ENCODE results near the gene POMT1. TPM values are rescaled to one million over a fixed set of nuclear protein-coding genes. Genes with fewer than 3 reads are reported as not detected.

The POMT1 gene
- polyA plus RNA-seq, 1 donor: 32.1 TPM

DNA sequence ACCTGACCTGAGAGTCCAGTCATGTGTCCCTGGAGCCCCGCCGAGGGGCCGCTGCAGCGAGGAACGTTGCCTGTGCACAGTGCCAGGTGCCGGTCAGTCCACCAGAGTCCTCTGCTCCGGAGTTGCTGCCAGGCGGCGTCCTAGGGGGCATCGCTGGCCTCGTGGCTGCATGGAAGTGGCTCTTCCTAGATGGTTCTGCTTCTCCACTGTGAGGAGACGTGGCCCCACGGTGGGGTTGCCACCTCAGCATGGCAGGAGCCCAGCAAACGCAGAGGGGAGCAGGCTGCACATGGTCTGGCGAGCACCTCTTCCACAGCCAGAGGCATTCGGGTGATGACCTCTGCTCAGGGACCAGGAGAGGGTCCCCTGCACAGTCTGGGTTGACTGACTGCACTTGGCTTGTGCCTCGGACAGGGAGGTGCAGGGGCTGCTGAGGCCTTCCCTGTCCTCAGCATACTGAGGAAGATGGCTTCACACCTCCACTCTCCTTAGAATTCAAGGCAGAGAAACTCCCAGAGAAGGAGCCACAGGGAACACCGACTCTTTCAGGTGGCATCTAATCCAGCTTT, 25.9 kb upstream of the POMT1 start:
- DNase-seq: no peak
- Histone ChIP-seq H3K4me3 (ENCODE audit: low read length) (no peak overlapping the region), H3K9me3 (ENCODE audit: control insufficient read depth, low read depth, low read length) (peaks cover 2% of the 10 kb centered on the region), H3K36me3 (ENCODE audit: control insufficient read depth, insufficient read depth, low read length) (peaks cover 91% of the 10 kb centered on the region), H3K27ac (ENCODE audit: low read length) (no peak overlapping the region), H3K27me3 (ENCODE audit: control insufficient read depth, insufficient read depth, low read length) (no peaks in the 10 kb centered on the region), H3K4me1 (ENCODE audit: control insufficient read depth, insufficient read depth, low read length) (peaks cover 6% of the 10 kb centered on the region)
- no CpG with 5 or more reads among the region's 18 CpGs for WGBS (ENCODE audit: insufficient coverage, low lambda C conversion rate)

DNA sequence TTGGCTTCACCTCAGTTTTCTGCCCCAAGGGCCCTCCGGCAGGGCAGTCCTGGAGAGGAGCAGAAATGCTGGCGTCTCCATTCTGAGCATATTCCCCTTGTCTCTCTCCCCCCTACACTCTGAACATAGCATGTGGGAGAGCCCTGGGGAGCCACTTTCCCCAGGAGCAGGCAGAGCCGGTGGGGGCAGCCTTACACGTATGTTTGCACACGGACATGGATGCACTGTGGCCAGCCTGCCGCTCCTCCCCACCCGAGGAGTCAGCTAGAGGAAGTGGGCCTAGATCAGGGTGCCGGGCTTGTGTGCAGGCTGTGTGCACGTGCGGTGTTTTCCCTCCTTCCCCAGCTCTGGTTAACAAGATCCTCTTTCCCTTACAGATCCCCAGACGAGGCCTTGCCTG, 25.4 kb upstream of the POMT1 start:
- Histone ChIP-seq H3K4me3 (ENCODE audit: low read length) (no peak overlapping the region), H3K27ac (ENCODE audit: low read length) (no peak overlapping the region), H3K4me1 (ENCODE audit: control insufficient read depth, insufficient read depth, low read length) (peaks cover 6% of the 10 kb centered on the region), H3K9me3 (ENCODE audit: control insufficient read depth, low read depth, low read length) (peaks cover 2% of the 10 kb centered on the region), H3K36me3 (ENCODE audit: control insufficient read depth, insufficient read depth, low read length) (peaks cover 96% of the 10 kb centered on the region), H3K27me3 (ENCODE audit: control insufficient read depth, insufficient read depth, low read length) (no peaks in the 10 kb centered on the region)
- WGBS (ENCODE audit: insufficient coverage, low lambda C conversion rate): no CpG with 5 or more reads among the region's 11 CpGs
- DNase-seq: no peak

DNA sequence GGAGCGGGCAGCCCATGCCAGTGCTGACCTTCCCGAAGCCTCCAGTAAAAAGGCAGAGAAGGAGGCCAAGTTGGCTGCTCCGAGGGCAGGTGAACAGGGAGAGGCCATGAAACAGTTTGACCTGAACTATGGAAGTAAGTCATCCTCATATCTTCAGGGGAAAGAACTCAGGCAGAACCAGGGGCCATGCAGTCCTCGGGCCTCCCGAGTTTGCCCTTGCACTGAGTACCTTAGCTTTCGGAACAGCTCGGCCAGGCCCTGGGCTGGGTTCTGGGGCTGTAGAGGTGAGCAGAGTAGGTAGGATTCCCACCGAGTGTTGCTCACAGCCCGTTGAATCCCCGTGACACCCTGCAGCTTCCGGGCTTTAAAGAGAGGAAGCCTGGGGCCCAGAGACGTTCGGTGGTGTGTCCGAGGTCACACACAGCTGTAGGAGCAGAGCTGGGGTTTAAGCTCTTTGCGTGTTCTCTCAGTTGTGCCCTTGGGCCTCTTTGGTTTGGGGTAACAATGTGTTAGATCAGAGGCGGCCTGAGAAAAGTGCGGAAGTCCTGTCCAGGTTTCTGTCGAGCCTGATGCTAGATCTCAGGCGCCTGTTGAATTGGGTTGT, 24.8 kb upstream of the POMT1 start:
- no CpG with 5 or more reads among the region's 19 CpGs for WGBS (ENCODE audit: insufficient coverage, low lambda C conversion rate)
- H3K27me3 ChIP-seq (ENCODE audit: control insufficient read depth, insufficient read depth, low read length): no peaks in the 10 kb centered on the region
- H3K27ac ChIP-seq (ENCODE audit: low read length): no peak overlapping the region
- no peak overlapping the region for H3K4me3 ChIP-seq (ENCODE audit: low read length)
- H3K4me1 ChIP-seq (ENCODE audit: control insufficient read depth, insufficient read depth, low read length): peaks cover 3% of the 10 kb centered on the region
- no peak for DNase-seq
- H3K36me3 ChIP-seq (ENCODE audit: control insufficient read depth, insufficient read depth, low read length): peaks cover 97% of the 10 kb centered on the region
- H3K9me3 ChIP-seq (ENCODE audit: control insufficient read depth, low read depth, low read length): peaks cover 2% of the 10 kb centered on the region

DNA sequence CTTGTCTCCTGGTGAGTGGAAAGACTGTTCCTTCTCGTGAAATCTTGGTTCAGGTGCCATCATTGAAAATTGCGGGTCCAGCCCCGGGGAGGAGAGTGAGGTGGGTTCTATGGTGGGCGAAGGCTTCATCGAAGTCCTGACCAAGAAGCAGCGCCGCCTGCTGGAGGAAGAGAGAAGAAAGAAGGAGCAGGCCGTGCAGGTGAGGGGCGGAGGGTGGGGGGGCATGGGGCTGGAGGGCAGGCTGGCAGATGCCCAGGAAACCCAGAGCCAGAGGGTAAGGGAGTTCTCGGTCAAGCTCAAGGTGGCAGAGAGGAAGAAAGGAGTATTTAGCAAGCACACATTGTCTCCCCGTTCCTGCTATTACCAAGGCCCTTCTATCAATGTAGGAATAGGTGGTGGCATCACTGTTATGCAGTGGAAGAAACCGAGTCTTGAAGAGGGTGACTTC, 24.3 kb upstream of the POMT1 start:
- H3K4me3 ChIP-seq (ENCODE audit: low read length): no peak overlapping the region
- no CpG with 5 or more reads among the region's 12 CpGs for WGBS (ENCODE audit: insufficient coverage, low lambda C conversion rate)
- no peak overlapping the region for H3K27ac ChIP-seq (ENCODE audit: low read length)
- no peak for DNase-seq
- H3K9me3 ChIP-seq (ENCODE audit: control insufficient read depth, low read depth, low read length): peaks cover 2% of the 10 kb centered on the region
- H3K36me3 ChIP-seq (ENCODE audit: control insufficient read depth, insufficient read depth, low read length): peaks cover 97% of the 10 kb centered on the region
- no peaks in the 10 kb centered on the region for H3K27me3 ChIP-seq (ENCODE audit: control insufficient read depth, insufficient read depth, low read length)
- H3K4me1 ChIP-seq (ENCODE audit: control insufficient read depth, insufficient read depth, low read length): no peaks in the 10 kb centered on the region

DNA sequence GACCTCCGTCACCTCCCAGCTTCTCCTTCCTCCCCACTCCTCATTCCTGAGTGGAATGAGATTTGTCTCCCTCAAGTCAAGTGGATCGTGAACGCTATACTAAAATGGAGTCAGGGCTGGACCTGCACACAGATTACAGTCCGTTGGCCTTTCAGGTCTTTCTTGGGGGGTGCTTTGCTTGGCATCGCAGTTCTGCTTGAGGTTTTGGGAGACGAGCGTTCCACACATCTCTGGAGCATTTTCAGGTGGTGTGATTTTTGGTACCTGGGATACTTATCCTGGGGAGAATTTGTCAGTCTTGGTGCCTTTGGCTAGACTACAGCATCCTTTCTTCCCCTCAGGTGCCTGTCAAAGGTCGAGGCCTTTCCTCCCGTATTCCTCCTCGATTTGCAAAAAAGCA, 23.8 kb upstream of the POMT1 start:
- Histone ChIP-seq H3K36me3 (ENCODE audit: control insufficient read depth, insufficient read depth, low read length) (peaks cover 97% of the 10 kb centered on the region), H3K4me3 (ENCODE audit: low read length) (no peak overlapping the region), H3K4me1 (ENCODE audit: control insufficient read depth, insufficient read depth, low read length) (no peaks in the 10 kb centered on the region), H3K27ac (ENCODE audit: low read length) (no peak overlapping the region), H3K9me3 (ENCODE audit: control insufficient read depth, low read depth, low read length) (peaks cover 2% of the 10 kb centered on the region), H3K27me3 (ENCODE audit: control insufficient read depth, insufficient read depth, low read length) (no peaks in the 10 kb centered on the region)
- DNase-seq: no peak
- WGBS (ENCODE audit: insufficient coverage, low lambda C conversion rate): no CpG with 5 or more reads among the region's 10 CpGs

DNA sequence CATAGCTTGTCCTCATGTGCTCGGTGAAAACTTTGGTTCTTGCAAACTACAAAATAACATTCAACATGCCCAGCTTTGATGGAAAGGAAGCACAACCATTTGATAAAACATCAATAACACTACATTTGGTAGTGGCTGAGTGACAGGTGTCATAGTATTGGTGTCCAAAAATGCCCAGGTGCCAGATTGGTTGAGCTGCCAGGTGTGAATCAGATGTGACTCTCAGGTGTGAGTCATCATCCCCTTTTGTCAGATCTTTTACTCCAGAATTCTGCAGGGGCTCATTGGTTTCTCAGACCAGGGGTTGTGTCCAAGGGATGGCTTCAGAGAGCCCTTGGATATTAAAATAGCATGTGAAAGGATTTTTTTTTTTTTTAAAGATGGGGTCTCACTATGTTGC, 22.5 kb upstream of the POMT1 start:
- Histone ChIP-seq H3K9me3 (ENCODE audit: control insufficient read depth, low read depth, low read length) (peaks cover under 1% of the 10 kb centered on the region), H3K27me3 (ENCODE audit: control insufficient read depth, insufficient read depth, low read length) (no peaks in the 10 kb centered on the region), H3K36me3 (ENCODE audit: control insufficient read depth, insufficient read depth, low read length) (peaks cover 97% of the 10 kb centered on the region), H3K4me3 (ENCODE audit: low read length) (no peak overlapping the region), H3K27ac (ENCODE audit: low read length) (no peak overlapping the region), H3K4me1 (ENCODE audit: control insufficient read depth, insufficient read depth, low read length) (no peaks in the 10 kb centered on the region)
- WGBS (ENCODE audit: insufficient coverage, low lambda C conversion rate): 100% methylated on average over 1 of the region's 1 CpG
- DNase-seq: no peak

DNA sequence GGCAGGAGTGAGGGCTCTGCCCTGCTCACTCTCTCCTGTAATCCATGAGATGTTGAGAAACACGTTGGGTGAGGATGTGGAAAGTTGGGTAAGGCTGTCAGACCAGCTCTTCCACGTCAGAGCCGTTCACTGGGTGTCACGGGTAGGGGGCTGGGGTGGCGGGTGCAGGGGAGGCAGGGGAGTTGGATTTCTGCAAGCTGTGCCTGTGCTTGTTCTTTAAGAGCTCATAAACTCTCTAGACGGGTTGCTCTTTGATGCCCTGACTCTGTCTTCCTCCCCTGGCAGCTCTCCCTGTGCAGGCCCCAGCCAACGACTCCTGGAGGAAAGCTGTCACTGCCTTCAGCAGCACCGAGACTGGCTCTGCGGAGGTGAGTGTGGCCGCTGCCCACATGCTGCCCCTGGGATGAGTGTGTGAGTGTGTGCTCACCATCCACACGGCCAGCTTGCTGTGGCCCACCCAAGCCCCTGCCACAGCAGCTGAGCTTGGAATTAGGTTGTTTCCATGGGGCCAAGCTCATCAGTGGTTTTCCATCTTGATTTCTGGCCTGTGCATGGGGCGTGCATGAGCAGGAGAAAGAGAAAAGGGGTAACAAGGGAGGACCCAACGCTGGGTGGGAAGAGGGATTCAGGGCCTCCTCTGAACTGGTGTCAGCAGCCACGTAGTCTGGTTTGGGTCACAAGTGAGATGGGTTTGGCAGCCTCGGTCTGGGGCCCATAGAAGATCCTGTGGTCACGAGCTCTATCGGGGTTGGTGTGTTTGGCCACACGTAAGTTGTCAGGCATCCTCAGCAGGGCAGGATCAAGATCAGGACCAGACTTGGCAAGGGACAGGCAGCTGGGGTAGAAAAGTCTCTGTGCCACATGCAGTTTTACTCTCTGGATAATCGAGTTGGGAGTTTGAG, 21.0 kb upstream of the POMT1 start:
- 80% methylated on average over 1 of the region's 19 CpGs for whole genome bisulfite sequencing (ENCODE audit: insufficient coverage, low lambda C conversion rate)
- no peaks in the 10 kb centered on the region for H3K4me1 ChIP-seq (ENCODE audit: control insufficient read depth, insufficient read depth, low read length)
- no peak for DNase-seq
- no peak overlapping the region for H3K27ac ChIP-seq (ENCODE audit: low read length)
- no peaks in the 10 kb centered on the region for H3K27me3 ChIP-seq (ENCODE audit: control insufficient read depth, insufficient read depth, low read length)
- H3K36me3 ChIP-seq (ENCODE audit: control insufficient read depth, insufficient read depth, low read length): peaks cover 97% of the 10 kb centered on the region
- H3K9me3 ChIP-seq (ENCODE audit: control insufficient read depth, low read depth, low read length): no peaks in the 10 kb centered on the region
- no peak overlapping the region for H3K4me3 ChIP-seq (ENCODE audit: low read length)

DNA sequence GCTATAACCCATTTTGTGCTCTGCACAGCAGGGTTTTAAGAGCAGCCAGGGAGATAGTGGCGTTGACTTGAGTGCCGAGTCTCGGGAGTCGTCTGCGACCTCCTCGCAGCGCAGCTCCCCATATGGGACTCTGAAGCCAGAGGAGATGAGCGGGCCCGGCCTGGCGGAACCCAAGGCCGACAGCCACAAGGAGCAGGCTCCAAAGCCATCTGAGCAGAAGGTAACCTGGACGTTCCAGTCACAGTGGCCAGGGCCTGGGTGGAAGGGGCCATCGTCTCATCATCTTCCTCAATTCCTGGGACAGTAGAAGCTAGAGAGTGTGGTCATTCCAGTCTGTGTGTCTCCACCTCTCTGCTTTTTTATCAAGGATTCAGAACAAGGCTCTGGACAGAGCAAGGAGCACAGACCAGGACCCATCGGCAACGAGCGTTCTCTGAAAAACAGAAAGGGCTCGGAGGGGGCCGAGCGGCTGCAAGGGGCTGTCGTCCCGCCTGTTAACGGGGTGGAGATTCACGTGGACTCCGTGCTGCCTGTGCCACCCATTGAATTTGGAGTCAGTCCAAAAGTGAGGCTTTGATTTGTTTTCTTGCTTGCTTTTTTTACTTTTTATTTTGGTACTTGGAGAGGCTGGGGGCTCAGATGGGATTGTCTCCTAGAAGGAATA, 20.2 kb upstream of the POMT1 start:
- H3K9me3 ChIP-seq (ENCODE audit: control insufficient read depth, low read depth, low read length): no peaks in the 10 kb centered on the region
- no peaks in the 10 kb centered on the region for H3K4me1 ChIP-seq (ENCODE audit: control insufficient read depth, insufficient read depth, low read length)
- no peak overlapping the region for H3K4me3 ChIP-seq (ENCODE audit: low read length)
- no peak for DNase-seq
- peaks cover 97% of the 10 kb centered on the region for H3K36me3 ChIP-seq (ENCODE audit: control insufficient read depth, insufficient read depth, low read length)
- no peaks in the 10 kb centered on the region for H3K27me3 ChIP-seq (ENCODE audit: control insufficient read depth, insufficient read depth, low read length)
- no peak overlapping the region for H3K27ac ChIP-seq (ENCODE audit: low read length)
- no CpG with 5 or more reads among the region's 24 CpGs for WGBS (ENCODE audit: insufficient coverage, low lambda C conversion rate)

DNA sequence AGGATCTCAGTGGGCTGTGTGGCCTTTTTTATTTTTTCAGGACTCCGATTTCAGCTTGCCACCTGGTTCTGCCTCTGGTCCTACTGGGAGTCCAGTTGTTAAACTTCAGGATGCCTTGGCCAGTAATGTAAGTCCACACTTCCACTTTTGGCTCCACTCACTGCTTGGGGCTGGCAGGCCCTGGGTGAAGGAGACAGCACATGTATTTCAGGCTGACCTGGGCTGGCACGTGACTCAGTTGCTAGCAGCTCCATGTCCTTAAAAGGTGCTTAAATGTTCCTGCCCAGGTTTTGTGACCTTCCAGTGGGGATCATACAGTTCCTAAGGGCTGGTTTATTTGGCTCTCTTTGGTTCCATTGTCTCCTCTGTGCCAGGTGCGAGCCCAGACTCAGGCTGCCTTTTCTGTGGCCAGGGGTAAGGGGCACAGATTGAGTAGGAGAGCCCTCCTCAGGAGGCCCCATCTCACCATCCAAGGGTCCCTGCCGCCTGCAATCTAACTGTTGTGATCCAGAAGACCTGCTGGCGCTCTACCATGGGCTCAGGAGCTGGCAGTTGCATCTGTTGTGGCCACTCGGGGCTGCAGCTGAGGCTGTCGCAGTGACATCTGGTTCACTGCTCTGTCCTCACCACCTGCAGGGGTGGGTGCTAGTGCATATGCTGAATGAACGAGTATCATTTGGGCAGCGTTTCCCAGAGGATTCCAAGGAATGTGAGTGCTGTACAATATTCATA, 19.2 kb upstream of the POMT1 start:
- Histone ChIP-seq H3K36me3 (ENCODE audit: control insufficient read depth, insufficient read depth, low read length) (peaks cover 97% of the 10 kb centered on the region), H3K27ac (ENCODE audit: low read length) (no peak overlapping the region), H3K9me3 (ENCODE audit: control insufficient read depth, low read depth, low read length) (no peaks in the 10 kb centered on the region), H3K4me1 (ENCODE audit: control insufficient read depth, insufficient read depth, low read length) (no peaks in the 10 kb centered on the region), H3K27me3 (ENCODE audit: control insufficient read depth, insufficient read depth, low read length) (no peaks in the 10 kb centered on the region), H3K4me3 (ENCODE audit: low read length) (no peak overlapping the region)
- DNase-seq: no peak
- WGBS (ENCODE audit: insufficient coverage, low lambda C conversion rate): no CpG with 5 or more reads among the region's 9 CpGs

DNA sequence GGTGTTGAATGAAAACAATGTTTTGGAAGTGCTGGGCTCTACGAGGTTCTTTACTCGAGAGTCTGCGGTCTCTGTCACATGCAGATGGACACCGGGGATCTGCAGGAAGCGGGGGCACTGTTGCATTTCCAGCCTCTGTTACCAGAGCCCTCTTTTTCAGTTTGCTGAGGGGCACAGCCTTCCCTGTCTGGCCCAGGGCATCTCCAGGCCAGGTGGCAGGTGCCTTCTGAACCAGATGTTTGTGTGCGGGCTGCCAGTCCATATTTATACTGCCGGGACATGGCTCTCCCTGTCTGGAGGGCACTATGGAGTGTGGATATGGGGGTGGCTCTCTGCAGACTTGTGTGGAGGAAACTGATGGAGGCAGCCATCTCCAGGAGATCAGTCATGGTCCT, 18.7 kb upstream of the POMT1 start:
- no CpG with 5 or more reads among the region's 7 CpGs for WGBS (ENCODE audit: insufficient coverage, low lambda C conversion rate)
- Histone ChIP-seq H3K4me1 (ENCODE audit: control insufficient read depth, insufficient read depth, low read length) (no peaks in the 10 kb centered on the region), H3K27ac (ENCODE audit: low read length) (no peak overlapping the region), H3K36me3 (ENCODE audit: control insufficient read depth, insufficient read depth, low read length) (peaks cover 97% of the 10 kb centered on the region), H3K27me3 (ENCODE audit: control insufficient read depth, insufficient read depth, low read length) (no peaks in the 10 kb centered on the region), H3K4me3 (ENCODE audit: low read length) (no peak overlapping the region), H3K9me3 (ENCODE audit: control insufficient read depth, low read depth, low read length) (no peaks in the 10 kb centered on the region)
- no peak for DNase-seq
